Measurements from ENCODE around the gene IL26.
"Not testable (repeated sequence)": the region's sequence is repeated elsewhere in the genome, so short reads cannot be mapped to it uniquely, and the experiment has no call there.

DNA sequence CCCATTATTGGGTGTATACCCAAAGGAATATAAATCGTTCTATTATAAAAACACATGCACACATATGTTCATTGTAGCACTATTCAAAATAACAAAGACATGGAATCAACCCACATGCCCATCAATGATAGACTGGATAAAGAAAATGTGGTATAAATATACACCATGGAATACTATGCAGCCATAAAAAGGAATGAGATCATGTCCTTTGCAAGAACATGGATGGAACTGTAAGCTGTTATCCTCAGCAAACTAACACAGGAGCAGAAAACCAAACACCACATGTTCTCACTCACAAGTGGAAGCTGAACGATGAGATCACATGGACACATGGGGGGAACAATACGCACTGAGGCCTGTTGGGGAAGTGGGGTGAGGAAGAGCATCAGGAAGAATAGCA is 50.8 kb downstream of the IL26 start:
- not testable (repeated sequence) for TF ChIP-seq POLR2A (IDR thresholded peaks at IDR 0.05; ENCODE audit: low read depth)
- TF ChIP-seq, protein P1, sequence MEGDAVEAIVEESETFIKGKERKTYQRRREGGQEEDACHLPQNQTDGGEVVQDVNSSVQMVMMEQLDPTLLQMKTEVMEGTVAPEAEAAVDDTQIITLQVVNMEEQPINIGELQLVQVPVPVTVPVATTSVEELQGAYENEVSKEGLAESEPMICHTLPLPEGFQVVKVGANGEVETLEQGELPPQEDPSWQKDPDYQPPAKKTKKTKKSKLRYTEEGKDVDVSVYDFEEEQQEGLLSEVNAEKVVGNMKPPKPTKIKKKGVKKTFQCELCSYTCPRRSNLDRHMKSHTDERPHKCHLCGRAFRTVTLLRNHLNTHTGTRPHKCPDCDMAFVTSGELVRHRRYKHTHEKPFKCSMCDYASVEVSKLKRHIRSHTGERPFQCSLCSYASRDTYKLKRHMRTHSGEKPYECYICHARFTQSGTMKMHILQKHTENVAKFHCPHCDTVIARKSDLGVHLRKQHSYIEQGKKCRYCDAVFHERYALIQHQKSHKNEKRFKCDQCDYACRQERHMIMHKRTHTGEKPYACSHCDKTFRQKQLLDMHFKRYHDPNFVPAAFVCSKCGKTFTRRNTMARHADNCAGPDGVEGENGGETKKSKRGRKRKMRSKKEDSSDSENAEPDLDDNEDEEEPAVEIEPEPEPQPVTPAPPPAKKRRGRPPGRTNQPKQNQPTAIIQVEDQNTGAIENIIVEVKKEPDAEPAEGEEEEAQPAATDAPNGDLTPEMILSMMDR (IDR thresholded peaks at IDR 0.05) = not testable (repeated sequence)

Measured in esophagus muscularis mucosa (tissue), 3 donors.